ENCODE results near the gene MYL6. TPM values are rescaled to one million over a fixed set of nuclear protein-coding genes. Genes with fewer than 3 reads are reported as not detected.

The MYL6 gene
- total RNA-seq, 1 donor from 2014 or later, result 590 TPM

GRCh38 chr12:56146492-56147460 lies 11.4 kb upstream of the MYL6 start:
- H3K4me3 ChIP-seq (ENCODE audit: low read depth, low read length), result no peak overlapping the region
- peaks cover 17% of the 10 kb centered on the region for H3K36me3 ChIP-seq (ENCODE audit: control insufficient read depth, insufficient read depth, low read length)
- DNase-seq (ENCODE audit: low read depth) (no peak), FAIRE-seq (no peak)
- H3K27me3 ChIP-seq (ENCODE audit: control insufficient read depth, insufficient read depth, low read length), result no peaks in the 10 kb centered on the region
- no peak for TF ChIP-seq CTCF (IDR thresholded peaks at IDR 0.05; ENCODE audit: insufficient read depth, low read length, severe bottlenecking)

- H3K27me3 ChIP-seq (ENCODE audit: control insufficient read depth, insufficient read depth, low read length), result no peaks in the 10 kb centered on the region
Measured at GRCh38 chr12:56150563-56150962, 7.6 kb upstream of the MYL6 start.

GRCh38 chr12:56151672-56152131 lies 6.5 kb upstream of the MYL6 start:
- peak; percentile 63 for TF ChIP-seq CTCF (IDR thresholded peaks at IDR 0.05; ENCODE audit: insufficient read depth, low read length, severe bottlenecking)
- DNase-seq (ENCODE audit: low read depth), result peak; percentile 47
- Histone ChIP-seq H3K36me3 (ENCODE audit: control insufficient read depth, insufficient read depth, low read length) (no peaks in the 10 kb centered on the region), H3K27me3 (ENCODE audit: control insufficient read depth, insufficient read depth, low read length) (no peaks in the 10 kb centered on the region), H3K4me3 (ENCODE audit: low read depth, low read length) (peak overlapping the region; percentile 48)
- no peak for FAIRE-seq

More at GRCh38 chr12:56150563-56150962, 7.6 kb upstream of the MYL6 start:
- TF ChIP-seq CTCF (IDR thresholded peaks at IDR 0.05; ENCODE audit: insufficient read depth, low read length, severe bottlenecking), result no peak
- FAIRE-seq, result no peak
- Histone ChIP-seq H3K36me3 (ENCODE audit: control insufficient read depth, insufficient read depth, low read length) (no peaks in the 10 kb centered on the region), H3K4me3 (ENCODE audit: low read depth, low read length) (no peak overlapping the region)
- peak; percentile 50 for DNase-seq (ENCODE audit: low read depth)

GRCh38 chr12:56152132-56152755 lies 5.9 kb upstream of the MYL6 start, which contains the start of gene MYL6B:
MYL6B (plus strand) TSS chr12:56152587; CDS start chr12:56153919, 1,332 bp downstream.
- FAIRE-seq, result no peak
- peak; percentile 83 for DNase-seq (ENCODE audit: low read depth)
- no peak for TF ChIP-seq CTCF (IDR thresholded peaks at IDR 0.05; ENCODE audit: insufficient read depth, low read length, severe bottlenecking)
- Histone ChIP-seq H3K4me3 (ENCODE audit: low read depth, low read length) (peak within 1 kb of the TSS; percentile 48), H3K27me3 (ENCODE audit: control insufficient read depth, insufficient read depth, low read length) (no peaks in the 10 kb centered on the region), H3K36me3 (ENCODE audit: control insufficient read depth, insufficient read depth, low read length) (no peaks in the 10 kb centered on the region)

- no peaks in the 10 kb centered on the region for H3K36me3 ChIP-seq (ENCODE audit: control insufficient read depth, insufficient read depth, low read length)
- DNase-seq (ENCODE audit: low read depth), result no peak
- H3K4me3 ChIP-seq (ENCODE audit: low read depth, low read length), result peak overlapping the region; percentile 48
- FAIRE-seq, result no peak
- H3K27me3 ChIP-seq (ENCODE audit: control insufficient read depth, insufficient read depth, low read length), result no peaks in the 10 kb centered on the region
- no peak for TF ChIP-seq CTCF (IDR thresholded peaks at IDR 0.05; ENCODE audit: insufficient read depth, low read length, severe bottlenecking)
Measured at GRCh38 chr12:56152756-56153677, 5.1 kb upstream of the MYL6 start.
